ENCODE data around the gene ATRIP.
A peak's percentile ranks its signal among the peaks of the same experiment; 100 is the strongest.

The ATRIP gene

GRCh38 chr3:48423241-48423882 lies 23.2 kb upstream of the ATRIP start:
- DNase-seq (ENCODE audit: low read depth in 2 of 2, low spot score in 1 of 2): no peak

- DNase-seq (ENCODE audit: low read depth in 2 of 2, low spot score in 1 of 2): no peak
These were observed 22.4 kb upstream of the ATRIP start for GRCh38 chr3:48423883-48424695.

GRCh38 chr3:48425281-48425812 lies 21.2 kb upstream of the ATRIP start:
- DNase-seq (ENCODE audit: low read depth in 2 of 2, low spot score in 1 of 2): no peak

GRCh38 chr3:48426401-48426909 lies 20.1 kb upstream of the ATRIP start:
- DNase-seq (ENCODE audit: low read depth in 2 of 2, low spot score in 1 of 2): no peak

- DNase-seq (ENCODE audit: low read depth in 2 of 2, low spot score in 1 of 2): no peak
These were observed 19.4 kb upstream of the ATRIP start for GRCh38 chr3:48426944-48427629.

- DNase-seq (ENCODE audit: low read depth in 2 of 2, low spot score in 1 of 2): no peak
These were observed 18.9 kb upstream of the ATRIP start for GRCh38 chr3:48427630-48427962.

- DNase-seq (ENCODE audit: low read depth in 2 of 2, low spot score in 1 of 2): no peak
These were observed 18.4 kb upstream of the ATRIP start for GRCh38 chr3:48428088-48428571.

- no peak for DNase-seq (ENCODE audit: low read depth in 2 of 2, low spot score in 1 of 2)
These were observed 17.8 kb upstream of the ATRIP start for GRCh38 chr3:48428572-48429316.

- DNase-seq (ENCODE audit: low read depth in 2 of 2, low spot score in 1 of 2): peak in 1 of 2 donors; percentile 34
These were observed 17.1 kb upstream of the ATRIP start for GRCh38 chr3:48429317-48429959.

- DNase-seq (ENCODE audit: low read depth in 2 of 2, low spot score in 1 of 2): no peak
These were observed 16.4 kb upstream of the ATRIP start, which contains the start of gene PLXNB1 for GRCh38 chr3:48429960-48430707. Gene PLXNB1 (minus strand): TSS chr3:48430086. CDS start chr3:48424611, 5,475 bp downstream.

- DNase-seq (ENCODE audit: low read depth in 2 of 2, low spot score in 1 of 2): no peak
These were observed 15.8 kb upstream of the ATRIP start for GRCh38 chr3:48430708-48431101.

- DNase-seq (ENCODE audit: low read depth in 2 of 2, low spot score in 1 of 2): no peak
These were observed 15.1 kb upstream of the ATRIP start for GRCh38 chr3:48431224-48432029.

- no peak for DNase-seq (ENCODE audit: low read depth in 2 of 2, low spot score in 1 of 2)
These were observed 13.8 kb upstream of the ATRIP start for GRCh38 chr3:48432411-48433371.

GRCh38 chr3:48433472-48434118 lies 12.9 kb upstream of the ATRIP start:
- no peak for DNase-seq (ENCODE audit: low read depth in 2 of 2, low spot score in 1 of 2)

GRCh38 chr3:48434591-48435222 lies 11.8 kb upstream of the ATRIP start:
- no peak for DNase-seq (ENCODE audit: low read depth in 2 of 2, low spot score in 1 of 2)

- no peak for DNase-seq (ENCODE audit: low read depth in 2 of 2, low spot score in 1 of 2)
These were observed 11.3 kb upstream of the ATRIP start for GRCh38 chr3:48435223-48435595.
